Esophagus (tissue), 2 donors: ENCODE data around the gene PRXL2C. TPM values are rescaled to one million over a fixed set of nuclear protein-coding genes. Genes with fewer than 3 reads are reported as not detected.
"Not testable (repeated sequence)": the region's sequence is repeated elsewhere in the genome, so short reads cannot be mapped to it uniquely, and the experiment has no call there.

Source experiments
- H3K27ac ChIP-seq, 2 donors: one replicate each; pipeline ENCODE4 v1.5.1; 2013; ENCODE audit warnings: low read depth in 2 of 2, mild to moderate bottlenecking in 2 of 2, inconsistent platforms in 1 of 2, low read length in 1 of 2, moderate library complexity in 1 of 2
- H3K27me3 ChIP-seq, 2 donors: one replicate each; pipeline ENCODE4 v1.6.1; 2013; ENCODE audit warnings: low read length in 2 of 2, control low read depth in 1 of 2, mild to moderate bottlenecking in 1 of 2; ENCODE audit not compliant: insufficient read depth in 2 of 2, control insufficient read depth in 1 of 2
- H3K36me3 ChIP-seq, 2 donors: one replicate each; pipeline ENCODE4 v1.6.1; 2013; ENCODE audit warnings: low read length in 1 of 2; ENCODE audit not compliant: control insufficient read depth in 2 of 2, insufficient read depth in 2 of 2
- H3K4me1 ChIP-seq, 2 donors: one replicate each; pipeline ENCODE4 v1.6.1; 2013; ENCODE audit warnings: low read length in 1 of 2; ENCODE audit not compliant: control insufficient read depth in 2 of 2, insufficient read depth in 2 of 2
- H3K4me3 ChIP-seq, 2 donors: one replicate each; pipeline ENCODE4 v1.5.1; 2013; ENCODE audit warnings: low read length in 2 of 2, mild to moderate bottlenecking in 2 of 2, low read depth in 1 of 2, moderate library complexity in 1 of 2
- H3K9me3 ChIP-seq, 2 donors: one replicate each; pipeline ENCODE4 v1.6.1; 2013; ENCODE audit warnings: mild to moderate bottlenecking in 2 of 2, low read depth in 1 of 2, low read length in 1 of 2, moderate library complexity in 1 of 2; ENCODE audit not compliant: control insufficient read depth in 2 of 2, insufficient read depth in 1 of 2
- WGBS, 2 donors: extraction: QIAGEN DNeasy Blood & Tissue Kit; methylation state at CpG; one replicate each; pipeline ENCODE4 v1.1.7; 2013; 5-methylcytosine and 5-hydroxymethylcytosine counted together
- polyA plus RNA-seq, 2 donors: library from polyadenylated mRNA; stranded (reverse); fragments of 200-250 nt; gene quantifications; one replicate each; pipeline ENCODE4 v1.2.3, GENCODE V29; 2013
- donor health status: healthy with polysubstance abuse.
- donor health status: Bipolar disorder and iron deficiency.

The PRXL2C gene, protein sequence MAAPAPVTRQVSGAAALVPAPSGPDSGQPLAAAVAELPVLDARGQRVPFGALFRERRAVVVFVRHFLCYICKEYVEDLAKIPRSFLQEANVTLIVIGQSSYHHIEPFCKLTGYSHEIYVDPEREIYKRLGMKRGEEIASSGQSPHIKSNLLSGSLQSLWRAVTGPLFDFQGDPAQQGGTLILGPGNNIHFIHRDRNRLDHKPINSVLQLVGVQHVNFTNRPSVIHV
- 1 to 10 TPM; 2.0 to 3.1 TPM for polyA plus RNA-seq

DNA sequence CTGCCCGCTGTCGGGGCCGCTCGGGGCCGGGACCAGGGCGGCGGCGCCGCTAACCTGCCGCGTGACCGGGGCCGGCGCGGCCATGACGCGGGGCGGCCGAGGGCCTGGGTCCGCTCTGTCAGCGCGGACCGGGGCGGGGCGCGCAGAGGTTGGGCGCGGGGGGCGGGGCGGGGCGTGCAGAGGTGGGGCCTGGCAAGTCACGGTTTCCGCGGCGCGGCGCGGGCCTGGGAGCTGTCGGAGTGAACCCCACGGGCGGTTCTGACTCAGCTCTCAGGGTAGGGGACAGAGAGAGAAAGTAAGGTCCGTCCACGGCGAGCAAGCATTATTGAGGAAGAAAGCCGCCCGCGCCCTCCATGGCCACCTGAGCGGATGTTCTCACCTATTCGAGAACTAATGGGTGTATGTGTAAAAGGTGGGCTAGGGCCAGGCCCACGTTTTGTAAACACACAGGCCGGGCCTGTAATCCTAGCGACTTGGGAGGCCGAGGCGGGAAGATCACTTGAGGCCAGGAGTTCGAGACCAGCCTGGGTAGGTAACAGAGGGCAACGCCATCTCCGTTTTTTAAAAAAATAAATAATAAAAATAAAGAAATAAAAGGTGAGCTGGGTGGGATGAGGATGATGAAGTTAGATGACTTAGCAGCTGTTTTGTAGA is at the start of gene PRXL2C:
Gene PRXL2C, minus strand, starts transcription at position 120 of the 654 bp plus-strand sequence. Its CDS starts 36 bp downstream, at position 84.
- Histone ChIP-seq H3K4me1 (peaks cover 0 to 3% of the 10 kb centered on the region in 2 donors), H3K27ac (peak within 1 kb of the TSS; percentile 94 to 95), H3K4me3 (peak within 1 kb of the TSS; percentile 63 to 71), H3K27me3 (no peaks in the 10 kb centered on the region), H3K36me3 (no peaks in the 10 kb centered on the region), H3K9me3 (no peaks in the 10 kb centered on the region)
- 4% methylated on average over 41 to 57 of the region's 57 CpGs for WGBS, 2 donors

DNA sequence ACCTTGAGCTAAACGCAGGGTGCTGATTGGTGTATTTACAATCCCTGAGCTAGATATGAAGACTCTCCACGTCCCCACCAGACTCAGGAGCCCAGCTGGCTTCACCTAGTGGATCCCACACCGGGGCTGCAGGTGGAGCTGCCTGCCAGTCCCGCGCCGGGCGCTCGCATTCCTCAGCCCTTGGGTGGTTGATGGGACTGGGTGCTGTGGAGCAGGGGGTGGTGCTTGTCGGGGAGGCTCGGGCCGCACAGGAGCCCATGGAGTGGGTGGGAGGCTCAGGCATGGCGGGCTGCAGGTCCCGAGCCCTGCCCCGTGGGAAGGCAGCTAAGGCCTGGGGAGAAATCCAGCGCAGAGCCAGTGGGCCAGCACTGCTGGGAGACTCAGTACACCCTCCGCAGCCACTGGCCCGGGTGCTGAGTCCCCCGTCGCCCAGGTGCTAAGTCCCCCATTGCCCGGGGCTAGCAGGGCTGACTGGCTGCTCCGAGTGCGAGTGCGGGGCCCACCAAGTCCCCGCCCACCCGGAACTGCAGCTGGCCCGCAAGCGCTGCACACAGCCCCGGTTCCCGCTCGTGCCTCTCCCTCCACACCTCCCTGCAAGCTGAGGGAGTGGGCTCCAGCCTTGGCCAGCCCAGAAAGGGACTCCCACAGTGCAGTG is 45.7 kb upstream of the PRXL2C start:
- H3K27me3 ChIP-seq, H3K27ac ChIP-seq, H3K4me3 ChIP-seq, H3K4me1 ChIP-seq, H3K9me3 ChIP-seq, H3K36me3 ChIP-seq: not testable (repeated sequence)
- WGBS, 2 donors = 92 to 96% methylated on average over 21 to 30 of the region's 30 CpGs

DNA sequence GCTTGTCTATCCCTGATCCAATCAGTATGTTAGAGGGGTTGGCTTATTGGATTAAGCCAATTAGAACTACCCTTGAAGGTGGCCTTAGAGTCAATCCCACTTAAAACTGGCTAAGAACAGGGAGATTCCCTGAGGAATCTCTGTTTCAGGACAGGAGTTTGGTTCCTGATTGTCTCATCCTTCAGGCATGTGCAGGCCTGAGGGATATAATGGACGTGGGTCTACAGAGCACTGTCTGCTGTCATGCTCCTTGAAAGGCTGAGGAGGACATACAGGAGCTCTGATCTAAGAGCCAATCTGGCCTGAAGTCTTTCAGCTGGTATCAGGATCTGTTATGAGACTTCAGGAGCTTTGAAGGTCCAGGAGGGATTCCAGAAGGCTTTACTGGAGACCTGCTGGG is 36.2 kb upstream of the PRXL2C start:
- H3K4me1 ChIP-seq = peaks cover 0 to 2% of the 10 kb centered on the region in 2 donors
- H3K9me3 ChIP-seq = no peaks in the 10 kb centered on the region
- H3K27ac ChIP-seq = no peak overlapping the region
- 36 to 71% methylated on average over 1 of the region's 1 CpG for WGBS, 2 donors
- no peaks in the 10 kb centered on the region for H3K27me3 ChIP-seq
- H3K36me3 ChIP-seq = no peaks in the 10 kb centered on the region
- no peak overlapping the region for H3K4me3 ChIP-seq

DNA sequence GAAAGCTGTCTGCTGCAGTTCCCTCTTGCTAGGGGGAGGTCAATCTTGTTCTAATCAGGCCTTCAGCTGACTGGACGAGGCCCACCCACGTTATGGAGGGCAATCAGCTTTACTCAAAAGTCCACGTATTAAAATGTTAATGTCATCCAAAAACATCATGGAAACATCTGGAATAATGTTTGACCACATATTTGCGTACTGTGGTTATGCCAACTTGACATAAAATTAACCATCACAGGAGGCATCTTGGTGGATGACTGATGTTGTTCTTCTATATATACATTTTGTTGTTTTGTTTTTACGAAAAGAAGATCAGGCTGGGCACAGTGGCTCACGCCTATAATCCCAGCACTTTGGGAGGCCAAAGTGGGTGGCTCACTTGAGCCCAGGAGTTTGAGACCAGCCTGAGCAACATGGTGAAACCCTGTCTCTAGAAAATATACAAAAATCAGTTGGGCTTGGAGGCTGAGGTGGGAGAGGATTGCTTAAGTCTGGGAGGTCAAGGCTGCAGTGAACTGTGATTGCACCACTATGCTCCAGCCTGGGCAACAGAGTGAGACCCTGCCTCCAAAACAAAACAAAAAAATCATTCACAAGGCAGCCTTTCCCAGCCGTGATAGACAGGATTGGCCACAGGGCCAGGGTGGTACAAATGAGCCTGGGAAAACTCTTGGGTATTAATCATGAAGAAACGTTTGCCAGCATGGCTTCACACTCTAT is 33.8 kb upstream of the PRXL2C start:
- Histone ChIP-seq H3K9me3 (no peaks in the 10 kb centered on the region), H3K27me3 (no peaks in the 10 kb centered on the region), H3K27ac (no peak overlapping the region), H3K36me3 (no peaks in the 10 kb centered on the region), H3K4me1 (peaks cover 0 to 2% of the 10 kb centered on the region in 2 donors), H3K4me3 (no peak overlapping the region)
- WGBS, 2 donors = 73 to 74% methylated on average over 8 of the region's 8 CpGs

DNA sequence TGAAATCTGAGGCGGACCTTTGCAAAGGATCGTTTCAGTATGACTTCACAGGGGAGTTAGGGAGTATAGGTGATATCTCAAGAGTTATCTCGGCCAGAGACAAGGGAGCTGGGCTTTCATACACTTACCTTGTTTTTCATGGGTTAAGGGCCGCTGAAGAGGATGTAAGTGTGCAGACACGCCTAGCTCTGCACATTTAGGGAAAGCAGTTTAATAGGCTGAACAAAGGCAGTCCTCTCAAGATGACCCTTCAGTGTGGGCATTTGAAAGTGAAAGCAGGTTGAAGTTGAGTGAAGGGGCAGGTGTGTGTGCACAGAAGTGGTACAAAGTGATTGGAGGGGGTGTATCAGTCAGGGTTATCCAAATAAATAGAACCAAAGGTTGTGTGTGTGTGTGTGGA is 33.1 kb upstream of the PRXL2C start:
- H3K27me3 ChIP-seq = no peaks in the 10 kb centered on the region
- WGBS, 2 donors = 79 to 86% methylated on average over 5 of the region's 5 CpGs
- no peaks in the 10 kb centered on the region for H3K36me3 ChIP-seq
- H3K4me3 ChIP-seq = no peak overlapping the region
- no peak overlapping the region for H3K27ac ChIP-seq
- H3K4me1 ChIP-seq = peaks cover 0 to 2% of the 10 kb centered on the region in 2 donors
- no peaks in the 10 kb centered on the region for H3K9me3 ChIP-seq

DNA sequence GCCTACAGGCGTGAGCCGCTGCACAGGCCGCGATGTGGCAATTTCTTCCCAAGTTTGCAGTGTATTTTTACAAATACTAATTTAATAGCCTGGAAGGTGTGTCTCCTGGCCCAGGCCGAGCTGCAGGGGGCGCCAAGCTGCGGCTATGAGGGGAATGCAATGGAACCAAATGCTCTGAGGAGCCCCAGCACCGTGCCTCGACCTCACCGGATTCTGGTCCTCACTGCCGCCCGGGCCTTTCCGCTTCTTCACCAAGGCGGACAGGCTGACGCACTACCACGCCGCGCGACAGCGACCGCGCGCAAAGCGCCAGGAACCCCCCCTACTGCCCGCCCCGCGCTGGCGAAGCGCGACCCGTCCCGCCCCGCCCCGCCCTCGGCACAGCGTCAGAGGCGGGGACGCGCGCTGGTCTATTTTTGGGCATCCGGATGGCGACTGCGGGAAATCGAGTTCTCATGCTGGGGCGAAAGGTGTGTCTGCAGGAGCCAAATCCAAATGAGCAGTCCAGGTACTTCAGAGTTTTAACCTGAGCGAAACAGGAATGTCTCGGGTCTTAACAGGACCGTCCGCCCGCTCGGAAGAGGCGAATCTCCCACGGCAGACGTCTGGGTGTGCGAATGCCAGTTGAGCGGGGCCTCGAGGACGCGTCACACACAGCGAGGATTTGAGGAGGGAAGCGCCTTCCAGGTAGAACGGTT is 31.7 kb upstream of the PRXL2C start:
- H3K4me1 ChIP-seq = peaks cover 0 to 2% of the 10 kb centered on the region in 2 donors
- peak overlapping the region; percentile 39 to 53 for H3K4me3 ChIP-seq
- H3K36me3 ChIP-seq = no peaks in the 10 kb centered on the region
- H3K9me3 ChIP-seq = no peaks in the 10 kb centered on the region
- WGBS, 2 donors = 3% methylated on average over 60 to 62 of the region's 62 CpGs
- H3K27ac ChIP-seq = peak overlapping the region; percentile 59 to 69
- no peaks in the 10 kb centered on the region for H3K27me3 ChIP-seq

DNA sequence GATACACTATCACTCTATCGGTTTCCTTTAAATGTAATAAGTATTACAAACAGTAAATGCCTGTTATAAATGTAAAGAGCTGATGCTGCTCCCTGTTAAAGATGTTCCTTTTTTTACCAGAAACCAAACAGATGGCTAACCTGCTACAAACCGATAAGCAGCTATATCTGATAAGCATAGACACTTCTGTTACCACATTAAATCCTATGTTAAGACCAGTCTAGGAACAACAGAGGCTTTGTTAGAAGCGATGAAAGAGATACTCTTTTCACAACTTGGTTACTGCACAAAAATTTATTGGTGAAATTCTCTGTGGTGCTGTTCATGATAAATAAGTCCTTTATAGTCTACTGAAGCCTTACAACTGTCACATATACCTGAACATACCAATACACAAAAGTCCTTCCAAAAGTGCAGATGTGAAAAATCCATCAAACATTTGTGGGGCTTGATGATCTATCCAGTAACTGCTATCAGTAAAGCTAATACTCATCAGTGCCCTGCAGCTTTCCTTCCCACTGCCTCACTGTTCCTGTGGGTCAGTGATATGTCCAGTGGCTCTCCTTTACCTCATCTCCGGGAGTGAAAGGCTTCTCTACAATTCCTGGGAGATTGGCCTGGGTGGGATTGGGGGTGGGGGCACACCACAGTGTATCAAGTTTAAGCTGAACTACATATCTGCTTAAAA is 25.8 kb upstream of the PRXL2C start:
- Histone ChIP-seq H3K27ac (no peak overlapping the region), H3K4me1 (no peaks in the 10 kb centered on the region), H3K9me3 (no peaks in the 10 kb centered on the region), H3K36me3 (no peaks in the 10 kb centered on the region), H3K27me3 (no peaks in the 10 kb centered on the region), H3K4me3 (no peak overlapping the region)
- 59 to 70% methylated on average over 4 of the region's 4 CpGs for WGBS, 2 donors

DNA sequence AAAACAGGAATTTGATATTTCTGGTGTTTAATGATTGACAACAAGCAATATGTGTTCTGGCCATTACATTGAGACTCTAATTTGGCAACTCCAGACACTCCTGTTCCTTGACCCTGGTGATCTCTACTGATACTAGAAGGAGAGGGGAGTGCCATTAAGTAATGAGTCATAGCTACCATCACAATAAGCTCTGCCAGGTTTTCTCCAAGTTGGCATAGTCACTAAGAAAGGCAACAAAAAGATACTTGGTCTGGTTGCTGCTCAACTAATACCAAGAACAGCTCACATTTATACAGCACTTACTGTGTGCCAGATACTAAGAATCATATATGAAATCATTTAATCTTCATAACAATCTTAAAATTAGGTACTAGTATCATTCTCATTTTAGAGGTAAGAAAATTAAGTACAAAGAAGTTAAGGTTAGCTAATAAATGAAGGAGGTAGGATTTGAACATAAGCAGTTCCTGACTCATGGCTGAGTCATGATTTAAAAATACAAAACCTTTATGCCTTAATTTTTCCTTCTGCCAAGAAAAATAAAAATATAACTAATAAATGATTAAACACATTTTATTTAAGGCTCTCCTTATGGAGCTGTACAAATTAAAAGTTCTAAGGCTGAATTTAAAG is 19.9 kb upstream of the PRXL2C start:
- Histone ChIP-seq H3K27me3 (no peaks in the 10 kb centered on the region), H3K9me3 (no peaks in the 10 kb centered on the region), H3K4me3 (no peak overlapping the region), H3K36me3 (no peaks in the 10 kb centered on the region), H3K27ac (peak overlapping the region in 1 of 2 donors; percentile 13), H3K4me1 (no peaks in the 10 kb centered on the region)
